HepG2 (cell line): Measurements from ENCODE around the gene GSAP. TPM values are rescaled to one million over a fixed set of nuclear protein-coding genes. Genes with fewer than 3 reads are reported as not detected.
A peak's percentile ranks its signal among the peaks of the same experiment; 100 is the strongest.

Experiments used
- ADNP ChIP-seq: sonication (generic); formaldehyde crosslinking; IDR thresholded peaks from 2 replicates; pipeline ENCODE4 v1.4.0; 2020; ENCODE audit warnings: missing genetic modification reagents
- CEBPG ChIP-seq: IDR thresholded peaks from 2 replicates; pipeline ENCODE4 v1.6.1; 2016
- CENPX ChIP-seq: sonication (generic); formaldehyde crosslinking; IDR thresholded peaks from 2 replicates; pipeline ENCODE4 v1.9.0; 2021; ENCODE audit warnings: mild to moderate bottlenecking, missing genetic modification reagents, moderate library complexity
- FOXP1 ChIP-seq, 2 experiments: fragments of 450-650 bp in 1 of 2; IDR thresholded peaks; 2 replicates each; pipeline ENCODE4 v1.6.1; 2017 to 2018; ENCODE audit warnings: antibody characterized with exemption in 1 of 2
- HHEX ChIP-seq: IDR thresholded peaks from 2 replicates; pipeline ENCODE4 v1.6.1; 2016; ENCODE audit warnings: control low read depth
- IRX3 ChIP-seq: sonication (generic); formaldehyde crosslinking; IDR thresholded peaks from 2 replicates; pipeline ENCODE4 v1.8.1; 2023; ENCODE audit warnings: mild to moderate bottlenecking, low read depth, missing genetic modification reagents, borderline replicate concordance
- JUNB ChIP-seq: sonication (generic); formaldehyde crosslinking; IDR thresholded peaks from 2 replicates; pipeline ENCODE4 v1.8.0; 2022; ENCODE audit warnings: missing genetic modification reagents, mild to moderate bottlenecking, borderline replicate concordance
- LCORL ChIP-seq, 2 experiments: fragments of 450-650 bp in 1 of 2; sonication (generic) in 1 of 2; formaldehyde crosslinking in 1 of 2; IDR thresholded peaks; 2 replicates each; pipeline versions ENCODE4 v1.5.0 to v1.6.1; 2017 to 2020; ENCODE audit warnings: antibody characterized with exemption in 1 of 2, missing genetic modification reagents in 1 of 2
- NFIC ChIP-seq: IDR thresholded peaks from 2 replicates; pipeline ENCODE4 v1.6.1; 2012; ENCODE audit warnings: mild to moderate bottlenecking, low read length, inconsistent platforms
- NR2C2 ChIP-seq: sonication (generic); formaldehyde crosslinking; IDR thresholded peaks from 2 replicates; pipeline ENCODE4 v1.4.0; 2020; ENCODE audit warnings: missing genetic modification reagents, mild to moderate bottlenecking, moderate library complexity, borderline replicate concordance
- PLRG1 ChIP-seq: fragments of 450-650 bp; conservative IDR thresholded peaks from 2 replicates; pipeline ENCODE4 v1.6.1; 2016
- RBFOX2 ChIP-seq: fragments of 200-400 bp; formaldehyde crosslinking; IDR thresholded peaks from 2 replicates; pipeline ENCODE4 v1.6.1; 2017; ENCODE audit warnings: low read depth, mild to moderate bottlenecking, low read length
- SCMH1 ChIP-seq: sonication (generic); formaldehyde crosslinking; IDR thresholded peaks from 2 replicates; pipeline ENCODE4 v1.9.0; 2021; ENCODE audit warnings: missing genetic modification reagents, mild to moderate bottlenecking, borderline replicate concordance
- SSRP1 ChIP-seq: IDR thresholded peaks from 2 replicates; pipeline ENCODE4 v1.6.1; 2016; ENCODE audit warnings: control low read depth
- U2AF2 ChIP-seq: fragments of 200-400 bp; formaldehyde crosslinking; IDR thresholded peaks from 2 replicates; pipeline ENCODE4 v1.6.1; 2017; ENCODE audit warnings: low read depth, mild to moderate bottlenecking, low read length
- ZNF180 ChIP-seq: sonication (generic); formaldehyde crosslinking; IDR thresholded peaks from 2 replicates; pipeline ENCODE4 v1.4.0; 2020; ENCODE audit warnings: low read depth, missing genetic modification reagents, borderline replicate concordance
- ZNF354B ChIP-seq: sonication (generic); formaldehyde crosslinking; IDR thresholded peaks from 2 replicates; pipeline ENCODE4 v1.8.0; 2022; ENCODE audit warnings: mild to moderate bottlenecking, missing genetic modification reagents
- ZNF615 ChIP-seq: sonication (generic); formaldehyde crosslinking; IDR thresholded peaks from 2 replicates; pipeline ENCODE4 v1.5.0; 2020; ENCODE audit warnings: mild to moderate bottlenecking, missing genetic modification reagents, borderline replicate concordance
- ZSCAN30 ChIP-seq: sonication (generic); formaldehyde crosslinking; IDR thresholded peaks from 2 replicates; pipeline ENCODE4 v1.5.0; 2020; ENCODE audit warnings: mild to moderate bottlenecking, missing genetic modification reagents
- polyA plus RNA-seq, 8 experiments: library from polyadenylated mRNA; depleted of rRNA in 3 of 8; stranded (reverse) in 7 of 8; unstranded in 1 of 8; fragments of >200 nt; fragmentation: Illumina TruSeq in 4 of 8; extraction: Trizol in 4 of 8; gene quantifications; 2 replicates each; pipeline versions ENCODE4 v1.2.1 to v1.2.3, GENCODE V29; 2011 to 2016; ENCODE audit warnings: low read depth in 4 of 8, missing spikeins in 1 of 8, mixed read lengths in 1 of 8; ENCODE audit not compliant: insufficient read depth in 1 of 8
- total RNA-seq, 5 experiments: library from RNA; depleted of rRNA; stranded (reverse); fragments of >200 nt; fragmentation: Illumina TruSeq; extraction: Trizol; gene quantifications; 2 replicates each; pipeline ENCODE4 v1.2.3, GENCODE V29; 2016; ENCODE audit warnings: low read depth in 1 of 5
- TF ChIP-seq, protein P1 (sequence below): sonication (generic); formaldehyde crosslinking; IDR thresholded peaks from 2 replicates; pipeline ENCODE4 v1.8.0; 2022; ENCODE audit warnings: missing genetic modification reagents, mild to moderate bottlenecking, moderate library complexity, borderline replicate concordance

Gene GSAP
- total and polyA plus RNA-seq, 2 of the 13 experiments (the other 11 are each of a cell fraction or from before 2014, with no cell fraction given) = 34.6 to 40.6 TPM

- no peak for TF ChIP-seq U2AF2
- TF ChIP-seq SCMH1 (CRISPR knock-in tag) = no peak
- no peak for TF ChIP-seq NFIC
- TF ChIP-seq ZNF615 (CRISPR knock-in tag) = no peak
- no peak; the same call in 1 of the 2 replicates for TF ChIP-seq NR2C2 (CRISPR knock-in tag)
- peak; percentile 86 for TF ChIP-seq IRX3 (CRISPR knock-in tag)
- no peak for TF ChIP-seq ZNF354B
- no peak for TF ChIP-seq SSRP1 (CRISPR knock-in tag)
- TF ChIP-seq ZSCAN30 (CRISPR knock-in tag) = no peak
- no peak for TF ChIP-seq CENPX
- no peak for TF ChIP-seq JUNB (CRISPR knock-in tag)
- no peak for TF ChIP-seq CEBPG (CRISPR knock-in tag)
- no peak for TF ChIP-seq ZNF180
- TF ChIP-seq, protein P1, sequence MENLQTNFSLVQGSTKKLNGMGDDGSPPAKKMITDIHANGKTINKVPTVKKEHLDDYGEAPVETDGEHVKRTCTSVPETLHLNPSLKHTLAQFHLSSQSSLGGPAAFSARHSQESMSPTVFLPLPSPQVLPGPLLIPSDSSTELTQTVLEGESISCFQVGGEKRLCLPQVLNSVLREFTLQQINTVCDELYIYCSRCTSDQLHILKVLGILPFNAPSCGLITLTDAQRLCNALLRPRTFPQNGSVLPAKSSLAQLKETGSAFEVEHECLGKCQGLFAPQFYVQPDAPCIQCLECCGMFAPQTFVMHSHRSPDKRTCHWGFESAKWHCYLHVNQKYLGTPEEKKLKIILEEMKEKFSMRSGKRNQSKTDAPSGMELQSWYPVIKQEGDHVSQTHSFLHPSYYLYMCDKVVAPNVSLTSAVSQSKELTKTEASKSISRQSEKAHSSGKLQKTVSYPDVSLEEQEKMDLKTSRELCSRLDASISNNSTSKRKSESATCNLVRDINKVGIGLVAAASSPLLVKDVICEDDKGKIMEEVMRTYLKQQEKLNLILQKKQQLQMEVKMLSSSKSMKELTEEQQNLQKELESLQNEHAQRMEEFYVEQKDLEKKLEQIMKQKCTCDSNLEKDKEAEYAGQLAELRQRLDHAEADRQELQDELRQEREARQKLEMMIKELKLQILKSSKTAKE (CRISPR knock-in tag) = peak; percentile 46; the same call in 1 of the 2 replicates
- TF ChIP-seq PLRG1 = no peak
- no peak for TF ChIP-seq LCORL (IDR thresholded peaks at IDR 0.05)
- TF ChIP-seq LCORL (CRISPR knock-in tag; IDR thresholded peaks at IDR 0.05) = 0 out of 2 replicates have a peak, but pooled peaks have one; percentile 12
- no peak for TF ChIP-seq HHEX (CRISPR knock-in tag)
- TF ChIP-seq FOXP1 (IDR thresholded peaks at IDR 0.05) = no peak
- TF ChIP-seq FOXP1 (CRISPR knock-in tag; IDR thresholded peaks at IDR 0.05) = no peak
- TF ChIP-seq RBFOX2 = peak; percentile 99
- TF ChIP-seq ADNP = no peak
Observed at GRCh38 chr7:77415823-77416620, at the start of gene GSAP (continued).
